GM12878 (cell line): ENCODE results near the gene NSUN2. TPM values are rescaled to one million over a fixed set of nuclear protein-coding genes. Genes with fewer than 3 reads are reported as not detected.

ENCODE experiments used
- BCL3 ChIP-seq: IDR thresholded peaks from 2 replicates; pipeline ENCODE4 v1.6.1; 2011; ENCODE audit warnings: borderline replicate concordance, low read depth, mild to moderate bottlenecking, moderate library complexity, low read length; ENCODE audit not compliant: insufficient read depth, poor library complexity, severe bottlenecking
- ETV6 ChIP-seq, 2 experiments: fragments of 450-650 bp in 1 of 2; IDR thresholded peaks in 1 of 2; conservative IDR thresholded peaks in 1 of 2; 2 replicates each; pipeline ENCODE4 v1.6.1; 2014; ENCODE audit warnings: antibody characterized with exemption in 1 of 2, borderline replicate concordance in 1 of 2, low read depth in 1 of 2, mild to moderate bottlenecking in 1 of 2, moderate library complexity in 1 of 2
- IKZF2 ChIP-seq, 2 experiments: fragments of 450-650 bp; IDR thresholded peaks; 2 replicates each; pipeline ENCODE4 v1.6.1; 2017; ENCODE audit warnings: mild to moderate bottlenecking in 2 of 2, moderate library complexity in 2 of 2
- NFIC ChIP-seq: IDR thresholded peaks from 2 replicates; pipeline ENCODE4 v1.6.1; 2012; ENCODE audit warnings: low read depth, mild to moderate bottlenecking, inconsistent platforms, low read length, moderate library complexity
- SPI1 ChIP-seq: IDR thresholded peaks from 2 replicates; pipeline ENCODE4 v1.6.1; 2011; ENCODE audit warnings: low read depth, mild to moderate bottlenecking, low read length, moderate library complexity, borderline replicate concordance; ENCODE audit not compliant: insufficient read depth
- polyA plus RNA-seq, 11 experiments: library from polyadenylated mRNA; depleted of rRNA in 4 of 11; unstranded in 6 of 11; stranded (reverse) in 5 of 11; fragments of >200 nt; fragmentation: Nextera tagmentation in 4 of 11; fragmentation: Illumina TruSeq in 1 of 11; extraction: Ambion mirVana in 4 of 11; extraction: Trizol in 1 of 11; gene quantifications; 1 replicate in 1 of 11; 2 replicates in 10 of 11; pipeline versions ENCODE4 v1.2.1 to v1.2.3, GENCODE V29; 2011 to 2016; ENCODE audit warnings: inconsistent platforms in 2 of 11, missing spikeins in 2 of 11, low read depth in 1 of 11
- total RNA-seq, 4 experiments: library from RNA; depleted of rRNA in 3 of 4; stranded (reverse); fragments of >200 nt in 3 of 4; fragmentation: Illumina TruSeq in 1 of 4; extraction: Trizol in 1 of 4; gene quantifications; 2 replicates each; pipeline versions ENCODE4 v1.2.1 to v1.2.3, GENCODE V29; 2013 to 2021
- TF ChIP-seq, protein P1 (sequence below): fragments of 450-650 bp; formaldehyde crosslinking; IDR thresholded peaks from 2 replicates; pipeline ENCODE4 v1.4.0; 2020; ENCODE audit warnings: mild to moderate bottlenecking, moderate library complexity

NSUN2 gene
- total and polyA plus RNA-seq, 10 of the 15 experiments (the other 5 are each of a cell fraction or from before 2014, with no cell fraction given): 8.0 to 112 (median 91.1) TPM

- TF ChIP-seq, protein P1, sequence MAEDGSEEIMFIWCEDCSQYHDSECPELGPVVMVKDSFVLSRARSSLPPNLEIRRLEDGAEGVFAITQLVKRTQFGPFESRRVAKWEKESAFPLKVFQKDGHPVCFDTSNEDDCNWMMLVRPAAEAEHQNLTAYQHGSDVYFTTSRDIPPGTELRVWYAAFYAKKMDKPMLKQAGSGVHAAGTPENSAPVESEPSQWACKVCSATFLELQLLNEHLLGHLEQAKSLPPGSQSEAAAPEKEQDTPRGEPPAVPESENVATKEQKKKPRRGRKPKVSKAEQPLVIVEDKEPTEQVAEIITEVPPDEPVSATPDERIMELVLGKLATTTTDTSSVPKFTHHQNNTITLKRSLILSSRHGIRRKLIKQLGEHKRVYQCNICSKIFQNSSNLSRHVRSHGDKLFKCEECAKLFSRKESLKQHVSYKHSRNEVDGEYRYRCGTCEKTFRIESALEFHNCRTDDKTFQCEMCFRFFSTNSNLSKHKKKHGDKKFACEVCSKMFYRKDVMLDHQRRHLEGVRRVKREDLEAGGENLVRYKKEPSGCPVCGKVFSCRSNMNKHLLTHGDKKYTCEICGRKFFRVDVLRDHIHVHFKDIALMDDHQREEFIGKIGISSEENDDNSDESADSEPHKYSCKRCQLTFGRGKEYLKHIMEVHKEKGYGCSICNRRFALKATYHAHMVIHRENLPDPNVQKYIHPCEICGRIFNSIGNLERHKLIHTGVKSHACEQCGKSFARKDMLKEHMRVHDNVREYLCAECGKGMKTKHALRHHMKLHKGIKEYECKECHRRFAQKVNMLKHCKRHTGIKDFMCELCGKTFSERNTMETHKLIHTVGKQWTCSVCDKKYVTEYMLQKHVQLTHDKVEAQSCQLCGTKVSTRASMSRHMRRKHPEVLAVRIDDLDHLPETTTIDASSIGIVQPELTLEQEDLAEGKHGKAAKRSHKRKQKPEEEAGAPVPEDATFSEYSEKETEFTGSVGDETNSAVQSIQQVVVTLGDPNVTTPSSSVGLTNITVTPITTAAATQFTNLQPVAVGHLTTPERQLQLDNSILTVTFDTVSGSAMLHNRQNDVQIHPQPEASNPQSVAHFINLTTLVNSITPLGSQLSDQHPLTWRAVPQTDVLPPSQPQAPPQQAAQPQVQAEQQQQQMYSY (CRISPR knock-in tag): no peak
- TF ChIP-seq ETV6 (conservative IDR thresholded peaks at IDR 0.05 in 1 of 2, IDR thresholded peaks at IDR 0.05 in 1 of 2; ENCODE audit: borderline replicate concordance in 1 of 2, low read depth in 1 of 2) (no peak), IKZF2 (IDR thresholded peaks at IDR 0.05) (no peak), BCL3 (no peak), NFIC (no peak), SPI1 (no peak)
Measured at GRCh38 chr5:6666762-6667161, 33.9 kb upstream of the NSUN2 start (continued).
